ENCODE results near the gene MIA3. TPM values are rescaled to one million over a fixed set of nuclear protein-coding genes. Genes with fewer than 3 reads are reported as not detected.

Gene MIA3
- total and polyA plus RNA-seq, 2 donors (not counting 1 experiment from before 2014, with no cell fraction given): 34.3 to 68.0 TPM

GRCh38 chr1:222670110-222670509 lies 52.2 kb downstream of the MIA3 start:
- Histone ChIP-seq H3K36me3 (ENCODE audit: control insufficient read depth, insufficient read depth, low read length) (peaks cover 1% of the 10 kb centered on the region), H3K79me2 (ENCODE audit: control insufficient read depth, insufficient read depth, low read length) (no peaks in the 10 kb centered on the region), H3K4me2 (ENCODE audit: extremely low read depth, insufficient read depth, low read length) (no peak overlapping the region), H3K4me1 (ENCODE audit: control insufficient read depth, extremely low read depth, insufficient read depth, low read length) (peaks cover 6% of the 10 kb centered on the region), H3K27ac (ENCODE audit: insufficient read depth, low read length) (no peak overlapping the region), H3K9ac (ENCODE audit: insufficient read depth, low read length) (no peak overlapping the region), H4K20me1 (ENCODE audit: control insufficient read depth, extremely low read depth, insufficient read depth, low read length) (no peaks in the 10 kb centered on the region), H3K27me3 (ENCODE audit: control insufficient read depth, insufficient read depth, low read length) (no peaks in the 10 kb centered on the region), H3K9me3 (ENCODE audit: control insufficient read depth, insufficient read depth, low read depth, low read length) (no peaks in the 10 kb centered on the region), H2AFZ (ENCODE audit: low read length) (no peak overlapping the region), H3K4me3 (replicated peaks in 1 of 4; ENCODE audit: control extremely low read depth in 1 of 4, insufficient read depth in 1 of 4, low read depth in 3 of 4, low read length in 4 of 4) (no peak overlapping the region)
- TF ChIP-seq EZH2 (IDR thresholded peaks at IDR 0.05; ENCODE audit: low read length, missing control alignments) (no peak), CTCF (conservative IDR thresholded peaks at IDR 0.05 in 1 of 2, IDR thresholded peaks at IDR 0.05 in 1 of 2; ENCODE audit: low read depth in 1 of 2, low read length in 2 of 2) (no peak)
- no peak for DNase-seq (ENCODE audit: low read depth in 2 of 2)

GRCh38 chr1:222680080-222680479 lies 62.2 kb downstream of the MIA3 start:
- Histone ChIP-seq H3K9me3 (ENCODE audit: control insufficient read depth, insufficient read depth, low read depth, low read length) (no peaks in the 10 kb centered on the region), H3K4me1 (ENCODE audit: control insufficient read depth, extremely low read depth, insufficient read depth, low read length) (no peaks in the 10 kb centered on the region), H3K4me2 (ENCODE audit: extremely low read depth, insufficient read depth, low read length) (no peak overlapping the region), H3K36me3 (ENCODE audit: control insufficient read depth, insufficient read depth, low read length) (no peaks in the 10 kb centered on the region), H3K9ac (ENCODE audit: insufficient read depth, low read length) (no peak overlapping the region), H3K79me2 (ENCODE audit: control insufficient read depth, insufficient read depth, low read length) (no peaks in the 10 kb centered on the region), H4K20me1 (ENCODE audit: control insufficient read depth, extremely low read depth, insufficient read depth, low read length) (no peaks in the 10 kb centered on the region), H3K4me3 (replicated peaks in 1 of 4; ENCODE audit: control extremely low read depth in 1 of 4, insufficient read depth in 1 of 4, low read depth in 3 of 4, low read length in 4 of 4) (no peak overlapping the region), H2AFZ (ENCODE audit: low read length) (no peak overlapping the region), H3K27me3 (ENCODE audit: control insufficient read depth, insufficient read depth, low read length) (no peaks in the 10 kb centered on the region), H3K27ac (ENCODE audit: insufficient read depth, low read length) (no peak overlapping the region)
- TF ChIP-seq EZH2 (IDR thresholded peaks at IDR 0.05; ENCODE audit: low read length, missing control alignments) (no peak), CTCF (conservative IDR thresholded peaks at IDR 0.05 in 1 of 2, IDR thresholded peaks at IDR 0.05 in 1 of 2; ENCODE audit: low read depth in 1 of 2, low read length in 2 of 2) (no peak)
- DNase-seq (ENCODE audit: low read depth in 2 of 2): no peak

GRCh38 chr1:222691016-222691415 lies 73.1 kb downstream of the MIA3 start:
- Histone ChIP-seq H3K9ac (ENCODE audit: insufficient read depth, low read length) (no peak overlapping the region), H4K20me1 (ENCODE audit: control insufficient read depth, extremely low read depth, insufficient read depth, low read length) (no peaks in the 10 kb centered on the region), H3K79me2 (ENCODE audit: control insufficient read depth, insufficient read depth, low read length) (peaks cover 9% of the 10 kb centered on the region), H3K4me2 (ENCODE audit: extremely low read depth, insufficient read depth, low read length) (no peak overlapping the region), H3K4me3 (replicated peaks in 1 of 4; ENCODE audit: control extremely low read depth in 1 of 4, insufficient read depth in 1 of 4, low read depth in 3 of 4, low read length in 4 of 4) (no peak overlapping the region), H3K36me3 (ENCODE audit: control insufficient read depth, insufficient read depth, low read length) (no peaks in the 10 kb centered on the region), H3K27ac (ENCODE audit: insufficient read depth, low read length) (no peak overlapping the region), H3K27me3 (ENCODE audit: control insufficient read depth, insufficient read depth, low read length) (no peaks in the 10 kb centered on the region), H2AFZ (ENCODE audit: low read length) (no peak overlapping the region), H3K4me1 (ENCODE audit: control insufficient read depth, extremely low read depth, insufficient read depth, low read length) (no peaks in the 10 kb centered on the region), H3K9me3 (ENCODE audit: control insufficient read depth, insufficient read depth, low read depth, low read length) (no peaks in the 10 kb centered on the region)
- DNase-seq (ENCODE audit: low read depth in 2 of 2): no peak
- TF ChIP-seq EZH2 (IDR thresholded peaks at IDR 0.05; ENCODE audit: low read length, missing control alignments): no peak
- TF ChIP-seq CTCF (conservative IDR thresholded peaks at IDR 0.05 in 1 of 2, IDR thresholded peaks at IDR 0.05 in 1 of 2; ENCODE audit: low read depth in 1 of 2, low read length in 2 of 2): no peak

All from fibroblast of lung (primary cell).